ENCODE measurements around the gene NUDT8.
"Not testable (repeated sequence)": the region's sequence is repeated elsewhere in the genome, so short reads cannot be mapped to it uniquely, and the experiment has no call there.

NUDT8 gene

DNA sequence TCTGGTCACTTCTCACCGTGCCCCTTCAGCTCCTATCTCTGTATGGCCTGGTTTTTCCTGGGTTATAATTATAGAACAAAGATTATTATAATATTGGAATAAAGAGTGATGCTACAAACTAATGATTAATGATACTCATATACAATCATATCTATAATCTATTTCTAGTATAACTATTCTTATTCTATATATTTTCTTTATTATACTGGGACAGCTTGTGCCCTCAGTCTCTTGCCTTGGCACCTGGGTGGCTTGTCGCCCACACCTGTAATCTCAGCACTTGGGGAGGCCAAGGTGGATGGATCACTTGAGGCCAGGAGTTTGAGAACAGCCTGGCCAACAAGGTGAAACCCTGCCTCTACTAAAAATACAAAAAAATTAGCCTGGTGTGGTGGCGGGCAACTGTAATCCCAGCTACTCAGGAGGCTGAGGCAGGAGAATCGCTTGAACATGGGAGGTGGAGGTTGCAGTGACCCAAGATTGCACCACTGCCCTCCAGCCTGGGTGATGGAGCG is 30.0 kb upstream of the NUDT8 start:
- DNase-seq (ENCODE audit: low spot score), result not testable (repeated sequence)

DNA sequence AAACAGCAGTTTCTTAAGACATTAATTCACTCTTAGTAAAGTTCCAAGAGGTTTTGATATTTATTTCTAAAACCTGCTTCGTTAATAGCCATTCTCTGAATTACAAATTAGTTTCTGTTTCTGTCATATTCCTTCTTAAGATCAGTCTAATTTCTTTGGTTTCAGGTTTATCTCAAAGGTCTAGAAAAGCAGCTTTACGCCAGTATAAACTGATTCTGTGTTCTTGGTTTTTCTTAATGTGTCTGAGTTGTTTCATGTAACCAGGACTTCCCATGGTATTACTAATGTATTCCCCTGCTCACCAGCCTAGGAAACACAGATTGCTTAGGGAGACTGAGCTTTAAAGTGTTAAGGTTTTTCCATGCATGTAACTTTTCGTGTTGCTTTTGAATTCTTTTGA is 27.6 kb upstream of the NUDT8 start:
- DNase-seq (ENCODE audit: low spot score), result no peak

DNA sequence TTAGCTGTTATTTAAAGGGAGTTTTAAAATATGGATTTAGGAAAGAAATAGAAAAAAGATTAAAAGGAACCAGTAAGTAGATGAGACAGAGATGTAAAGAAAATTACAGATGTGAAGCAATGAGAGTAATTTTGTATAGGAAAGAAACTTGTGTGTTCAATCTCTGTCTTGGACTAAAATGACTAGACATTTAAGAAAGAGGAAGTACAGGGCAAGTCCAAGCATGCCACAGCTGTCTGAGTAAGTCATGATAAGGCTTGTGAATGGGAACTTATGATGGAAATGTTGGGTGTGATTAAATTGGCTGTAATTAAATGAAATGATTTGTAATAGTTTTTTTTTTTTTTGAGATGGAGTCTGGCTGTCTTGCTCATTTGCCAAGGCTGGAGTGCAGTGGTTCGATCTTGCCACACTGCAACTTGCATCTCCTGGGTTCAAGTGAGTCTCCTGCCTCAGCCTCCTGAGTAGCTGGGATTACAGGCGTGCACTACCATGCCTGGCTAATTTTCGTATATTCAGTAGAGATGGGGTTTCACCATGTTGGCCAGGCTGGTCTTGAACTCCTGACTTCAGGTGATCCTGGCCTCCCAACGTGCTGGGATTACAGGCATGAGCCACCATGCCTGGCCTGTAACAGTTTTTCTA is 26.7 kb upstream of the NUDT8 start:
- DNase-seq (ENCODE audit: low spot score), result no peak

DNA sequence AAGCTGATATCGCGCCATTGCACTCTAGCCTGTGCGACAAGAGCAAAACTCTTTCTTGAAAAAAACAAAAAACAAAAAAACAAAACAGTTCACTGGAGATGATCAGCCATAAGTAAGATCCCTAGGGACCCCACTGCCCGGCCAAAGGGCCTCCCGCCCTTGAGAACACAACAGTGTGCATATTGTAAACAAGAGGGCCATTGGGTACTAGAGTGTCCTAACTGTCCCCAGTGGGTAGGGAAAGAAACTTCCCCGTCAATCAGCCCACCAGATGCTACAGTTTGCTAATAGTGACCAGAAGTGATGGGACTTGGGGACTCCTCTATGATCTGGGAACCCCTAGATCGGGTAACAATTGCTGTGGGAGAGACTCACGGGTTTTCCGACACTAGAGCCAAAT is 24.5 kb upstream of the NUDT8 start:
- no peak for DNase-seq (ENCODE audit: low spot score)

DNA sequence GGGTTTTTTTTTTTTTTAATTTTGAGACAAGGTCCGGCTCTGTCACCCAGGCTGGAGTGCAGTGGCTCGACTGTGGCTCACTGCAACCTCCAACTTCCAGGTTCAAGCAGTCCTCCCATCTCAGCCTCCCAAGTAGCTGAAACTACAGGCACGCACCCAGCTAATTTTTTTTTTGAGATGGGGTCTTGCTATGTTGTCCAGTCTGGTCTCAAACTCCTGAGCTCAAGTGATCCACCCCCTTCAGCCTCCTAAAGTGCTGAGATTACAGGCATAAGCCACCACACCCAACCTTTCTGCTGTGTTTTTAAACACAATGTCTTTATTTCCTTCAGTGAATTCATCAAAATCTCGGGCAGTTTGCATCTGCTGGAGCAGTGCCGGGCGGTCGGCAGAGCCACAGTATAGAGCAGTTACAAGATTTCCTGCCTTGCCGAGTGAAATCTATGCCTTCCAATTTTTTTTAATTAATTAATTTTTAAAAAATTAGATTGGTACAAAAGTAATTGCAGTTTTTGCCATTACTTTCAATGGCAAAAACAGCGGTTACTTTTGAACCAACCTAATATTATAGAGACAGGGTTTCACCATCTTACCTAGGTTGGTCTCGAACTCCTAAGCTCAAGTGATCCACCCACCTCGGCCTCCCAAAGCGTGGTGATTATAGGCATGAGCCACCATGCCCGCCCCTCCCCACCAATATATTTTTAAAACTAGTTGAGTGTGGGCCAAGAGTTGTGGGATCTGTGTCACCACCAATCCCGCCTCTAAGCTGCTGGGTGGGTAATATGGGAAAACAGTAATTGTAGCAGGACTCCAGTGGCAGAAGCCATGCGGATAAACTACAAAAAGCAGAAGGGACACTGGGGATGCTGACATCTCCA is 23.5 kb upstream of the NUDT8 start:
- no peak for DNase-seq (ENCODE audit: low spot score)

DNA sequence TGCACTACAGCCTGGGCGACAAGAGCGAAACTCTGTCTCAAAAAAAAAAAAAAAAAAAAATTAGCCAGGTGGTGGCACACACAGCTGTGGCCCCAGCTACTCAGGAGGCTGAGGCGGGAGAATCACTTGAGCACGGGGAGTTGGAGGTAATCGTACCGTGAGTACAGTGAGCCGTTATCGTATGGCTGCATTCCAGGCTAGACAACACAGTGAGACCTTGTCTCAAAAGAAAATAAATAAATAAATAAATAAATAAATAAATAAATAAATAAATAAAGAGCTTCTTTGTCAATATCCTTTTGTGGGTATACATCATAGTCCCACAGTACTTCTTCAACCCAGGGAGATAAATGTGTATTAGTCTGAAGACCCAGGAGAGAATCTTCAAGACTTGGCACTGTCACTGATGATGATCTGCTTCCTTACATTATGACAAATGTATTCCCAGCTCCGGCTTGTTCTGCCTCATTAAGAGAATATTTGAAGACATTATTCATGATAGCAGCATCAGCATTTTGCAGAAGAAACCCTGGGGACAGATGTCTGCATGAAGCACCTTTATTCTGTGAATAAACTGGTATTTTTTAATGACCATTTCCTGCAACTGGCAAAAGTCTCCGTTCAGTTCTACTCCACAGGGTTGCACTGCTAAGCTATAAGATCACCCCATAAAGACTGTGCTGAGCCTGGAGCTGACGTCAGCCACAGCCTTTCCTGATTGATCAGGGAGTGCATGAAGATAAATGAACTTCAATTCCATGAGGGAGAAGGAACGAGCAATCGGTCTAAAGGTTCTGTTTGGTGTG is 22.4 kb upstream of the NUDT8 start:
- DNase-seq (ENCODE audit: low spot score), result no peak

DNA sequence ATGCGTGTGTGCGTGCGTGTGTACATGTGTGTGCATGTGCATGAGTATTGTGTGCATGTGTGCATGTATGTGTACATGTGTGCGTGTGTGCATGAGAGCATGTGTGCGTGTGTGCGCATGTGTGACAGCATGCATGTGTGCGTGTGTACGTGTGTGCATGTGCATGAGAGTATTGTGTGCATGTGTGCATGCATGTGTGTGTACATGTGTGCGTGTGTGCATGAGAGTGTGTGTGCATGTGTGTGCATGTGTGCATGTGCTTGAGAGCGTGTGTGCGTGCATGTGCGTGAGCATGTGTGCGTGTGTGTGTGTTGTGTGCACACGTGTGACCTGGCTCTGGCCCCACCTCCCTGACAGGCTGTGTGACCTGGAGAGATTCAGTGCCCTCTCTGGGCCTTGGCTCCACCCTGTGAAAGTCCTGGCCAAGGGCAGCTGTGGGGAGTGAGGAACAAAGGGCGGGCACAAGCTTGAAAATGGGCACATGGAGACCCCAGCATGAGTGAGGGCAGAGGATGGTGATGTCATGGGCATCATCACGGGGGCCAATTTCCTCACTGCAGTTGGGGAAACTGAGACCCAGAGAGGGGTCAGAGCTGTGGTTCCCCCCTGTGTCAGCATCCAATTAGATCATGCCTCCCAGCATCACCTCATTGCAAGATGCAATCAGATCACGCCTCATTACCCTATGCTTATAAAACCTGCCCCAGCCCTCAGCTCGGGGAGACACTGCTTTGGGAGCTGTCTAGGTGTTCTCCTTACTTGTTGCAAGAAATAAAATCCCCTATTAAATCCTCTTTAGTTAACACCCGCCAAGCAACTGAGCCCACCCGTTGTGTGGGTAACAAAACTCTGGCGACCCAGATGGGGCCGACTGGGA is 20.1 kb upstream of the NUDT8 start:
- no peak for DNase-seq (ENCODE audit: low spot score)

DNA sequence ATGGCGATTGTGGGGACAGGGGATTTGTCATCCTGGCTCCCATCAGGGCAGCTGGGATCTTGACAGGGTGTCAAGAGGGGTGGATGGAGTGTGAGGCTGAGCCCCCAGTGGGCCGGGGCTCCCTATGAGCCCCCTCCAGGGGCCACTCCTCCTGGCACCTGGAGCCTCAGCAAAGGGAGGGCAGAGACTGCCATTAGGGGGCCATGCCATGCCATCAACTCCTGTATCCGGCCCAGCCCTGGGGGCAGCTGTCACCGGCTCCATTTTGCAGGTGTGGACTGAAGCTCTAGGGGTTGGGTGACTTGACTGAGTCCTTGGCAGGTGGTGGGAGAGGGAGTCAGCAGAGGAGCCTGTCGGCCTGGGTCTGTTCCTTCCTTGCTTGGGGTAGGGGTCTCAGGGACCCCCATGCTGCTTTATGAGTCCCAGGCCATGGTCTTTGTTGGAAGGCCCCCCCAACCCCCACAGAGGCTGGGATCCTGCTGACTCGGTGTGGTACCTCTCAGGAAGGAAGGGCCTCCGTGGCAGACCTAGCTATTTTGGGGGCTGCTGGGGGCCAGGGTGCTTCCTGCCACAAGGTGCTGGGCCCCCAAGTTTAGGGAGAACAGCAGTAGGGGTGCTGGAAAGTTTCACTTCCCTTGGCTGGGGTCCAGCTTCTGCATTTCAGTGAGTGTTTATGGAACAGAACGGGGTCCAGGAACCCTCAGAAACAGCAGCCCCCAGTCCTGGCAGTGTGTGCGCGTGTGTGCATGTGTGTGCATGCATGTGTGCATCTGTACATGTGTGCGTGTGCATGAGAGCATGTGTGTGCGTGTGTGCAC is 19.3 kb upstream of the NUDT8 start:
- DNase-seq (ENCODE audit: low spot score), result no peak

DNA sequence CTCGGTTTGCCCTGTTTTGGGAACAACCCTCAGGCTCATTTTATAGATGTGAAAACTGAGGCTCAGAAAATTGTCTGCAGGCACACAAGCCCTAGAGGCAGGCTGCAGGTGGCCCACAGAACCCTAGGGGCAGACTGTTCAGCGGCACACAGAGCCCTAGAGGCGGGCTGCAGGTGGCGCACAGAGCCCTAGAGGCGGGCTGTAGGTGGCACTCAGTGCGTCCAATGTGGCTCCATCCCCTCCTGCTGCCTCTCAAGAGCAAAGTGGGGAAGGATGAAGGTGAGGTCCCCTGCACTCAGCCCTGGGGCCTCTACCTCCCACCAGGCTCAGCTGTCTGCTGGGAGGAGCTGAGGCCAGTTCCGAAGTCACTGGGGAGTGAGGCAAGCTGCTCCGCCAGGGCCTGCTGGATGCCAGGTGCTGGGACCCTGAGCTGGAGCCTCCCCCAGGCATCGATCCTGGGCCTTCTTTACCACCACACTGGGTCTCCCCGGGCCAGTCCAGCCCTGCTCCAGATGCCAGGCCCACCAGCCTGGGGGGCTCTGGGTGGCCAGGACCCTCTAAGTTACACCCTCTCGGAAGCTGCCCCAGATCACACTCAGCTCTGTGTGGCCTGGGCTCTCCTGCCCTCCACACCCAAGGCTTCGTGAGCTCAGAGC is 18.5 kb upstream of the NUDT8 start:
- DNase-seq (ENCODE audit: low spot score), result no peak

DNA sequence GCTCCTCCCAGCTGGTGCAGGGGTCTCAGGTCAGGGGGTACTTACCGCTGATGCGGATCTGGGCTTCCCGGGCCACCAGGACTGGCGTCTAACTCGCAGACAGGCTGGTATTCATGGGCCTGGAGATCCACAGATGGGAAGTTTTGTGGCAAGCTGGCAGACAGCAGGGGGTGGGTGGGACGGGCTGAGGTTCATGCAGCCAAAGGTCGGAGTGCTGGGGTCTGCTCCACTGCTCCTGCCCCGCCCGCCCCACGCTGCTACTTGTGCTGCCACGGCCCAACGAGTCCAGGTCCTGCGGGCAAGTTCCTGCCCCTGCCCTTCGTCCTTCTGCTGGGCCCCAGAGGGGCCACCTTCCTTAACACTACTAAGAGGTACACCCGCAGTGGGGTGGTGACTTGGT is 17.7 kb upstream of the NUDT8 start:
- no peak for DNase-seq (ENCODE audit: low spot score)

DNA sequence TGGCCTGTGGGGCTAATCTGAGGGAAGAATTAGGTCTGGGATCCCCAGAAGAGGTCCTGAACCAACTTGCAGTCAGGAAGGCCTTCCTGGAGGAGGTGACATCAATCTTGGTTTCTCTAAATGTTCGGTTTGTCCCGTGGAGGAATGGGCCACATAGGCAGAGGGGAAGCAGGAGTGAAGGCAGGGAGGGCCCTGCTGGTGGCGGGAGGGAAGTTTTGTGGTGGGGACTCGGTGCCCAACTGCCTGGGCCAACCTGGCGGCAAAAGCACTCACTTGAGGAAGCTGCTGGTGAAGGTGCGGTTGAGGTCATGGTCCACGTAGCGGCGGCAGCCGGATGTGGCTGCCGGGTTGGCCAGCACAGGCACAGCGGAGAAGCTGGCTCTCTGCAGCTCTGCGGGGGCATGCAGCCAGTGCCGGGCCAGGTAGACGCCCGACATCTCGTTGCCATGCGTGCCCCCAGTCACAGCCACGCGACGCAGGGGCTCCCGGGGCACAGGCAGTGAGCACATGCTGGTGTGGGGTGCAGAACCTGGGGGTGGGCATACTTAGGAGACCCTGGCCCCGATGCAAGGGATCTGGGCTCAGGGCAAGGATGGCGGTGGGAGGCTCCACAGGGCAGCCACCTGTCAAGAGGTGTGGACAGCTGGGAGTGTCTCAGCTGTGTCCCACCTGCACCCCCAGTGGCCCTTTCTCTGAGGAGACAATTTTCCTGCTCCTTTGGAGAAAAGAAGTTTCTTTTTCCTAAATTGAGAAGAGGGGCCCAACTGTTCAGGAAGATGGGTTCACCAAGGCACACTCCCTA is 17.0 kb upstream of the NUDT8 start:
- DNase-seq (ENCODE audit: low spot score), result no peak

DNA sequence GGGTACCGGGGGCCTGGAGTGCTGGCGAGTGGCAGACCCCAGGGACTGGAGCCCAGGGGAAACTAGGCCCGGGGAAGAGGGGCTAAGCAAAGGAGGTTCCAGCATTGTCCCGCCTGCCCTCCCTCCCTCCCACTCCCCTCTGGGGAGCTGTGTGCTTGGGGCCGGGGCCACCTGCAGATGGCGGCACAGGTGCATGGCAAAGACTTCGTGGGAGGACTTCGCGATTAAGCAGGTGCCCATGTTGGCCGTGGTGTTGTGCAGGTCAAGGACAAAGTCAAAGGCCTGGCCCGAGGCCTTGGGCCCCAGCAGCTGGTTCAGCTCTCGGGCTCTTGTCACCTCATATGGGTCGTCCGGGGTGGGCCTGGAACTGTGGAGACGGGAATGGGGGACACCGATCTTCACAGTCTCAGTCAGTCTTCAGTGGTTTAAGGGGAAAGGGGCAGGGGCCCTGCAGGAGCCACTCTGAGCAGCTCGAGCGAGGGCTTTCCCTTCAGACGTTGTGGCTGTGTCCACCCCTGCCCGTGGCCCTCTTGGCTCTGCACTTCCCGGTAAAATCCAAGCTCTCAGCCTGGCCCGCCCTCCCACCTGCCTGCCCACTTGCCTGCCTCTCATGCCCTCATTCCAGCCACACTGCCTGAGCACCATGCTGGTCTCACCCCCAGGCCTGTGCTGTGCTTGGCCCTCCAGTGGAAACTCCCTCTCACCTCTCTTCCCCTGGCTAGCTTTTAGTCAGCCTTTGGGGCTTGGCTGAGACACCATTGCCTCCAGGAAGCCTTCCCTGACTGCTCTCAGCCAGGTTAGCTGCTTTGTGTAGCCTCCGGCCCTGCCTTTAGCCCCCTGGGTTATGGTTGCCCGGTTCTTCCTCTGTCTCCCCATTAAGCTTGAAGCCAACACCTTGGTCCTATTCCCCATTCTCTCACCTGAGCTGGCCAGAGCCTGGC is 16.1 kb upstream of the NUDT8 start:
- no peak for DNase-seq (ENCODE audit: low spot score)

DNA sequence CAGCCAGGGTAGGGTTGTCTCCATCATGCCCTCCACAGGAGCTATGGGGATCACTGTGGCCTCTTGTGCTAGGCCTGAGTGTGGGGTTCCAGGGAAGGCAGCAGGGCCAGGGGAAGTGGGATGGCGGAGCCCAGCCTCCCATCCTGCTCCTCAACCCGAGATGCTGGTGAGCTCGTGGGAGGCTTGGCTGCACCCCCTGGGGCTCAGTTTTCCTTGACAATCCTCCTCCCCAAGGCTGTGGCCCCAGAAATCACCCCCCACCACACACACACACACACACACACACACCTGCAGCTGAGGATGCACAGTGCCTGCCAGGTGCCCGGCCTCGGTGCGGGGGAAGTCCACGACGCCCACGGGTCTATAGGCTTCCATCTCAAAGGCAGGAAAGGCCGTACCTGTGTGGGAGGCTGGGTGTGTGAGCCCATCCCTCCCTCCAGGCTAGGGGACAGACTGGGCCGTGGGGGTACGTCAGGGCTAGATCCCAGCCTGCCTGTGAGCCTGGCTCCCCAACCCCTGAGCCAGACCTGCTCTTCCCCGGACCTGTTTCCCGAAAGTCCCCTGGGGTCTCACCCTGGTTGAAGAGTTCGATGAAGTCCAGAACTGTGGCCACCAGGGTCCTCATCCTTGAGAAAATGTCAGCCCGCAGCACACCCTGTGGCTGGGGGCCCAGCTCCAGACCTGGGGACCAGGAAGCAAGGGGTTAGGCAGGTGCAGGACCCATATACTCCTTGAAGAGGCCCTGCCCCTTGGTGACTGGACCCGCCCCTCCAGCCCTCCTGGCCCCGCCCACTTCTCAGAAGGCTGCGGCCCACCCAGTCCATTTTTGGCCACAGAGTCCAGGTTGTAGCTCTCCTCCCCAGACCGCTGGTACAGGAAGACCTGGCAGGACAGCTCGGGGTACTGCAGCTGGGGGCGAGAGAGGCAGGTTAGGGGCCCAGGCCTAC is 15.0 kb upstream of the NUDT8 start:
- no peak for DNase-seq (ENCODE audit: low spot score)

DNA sequence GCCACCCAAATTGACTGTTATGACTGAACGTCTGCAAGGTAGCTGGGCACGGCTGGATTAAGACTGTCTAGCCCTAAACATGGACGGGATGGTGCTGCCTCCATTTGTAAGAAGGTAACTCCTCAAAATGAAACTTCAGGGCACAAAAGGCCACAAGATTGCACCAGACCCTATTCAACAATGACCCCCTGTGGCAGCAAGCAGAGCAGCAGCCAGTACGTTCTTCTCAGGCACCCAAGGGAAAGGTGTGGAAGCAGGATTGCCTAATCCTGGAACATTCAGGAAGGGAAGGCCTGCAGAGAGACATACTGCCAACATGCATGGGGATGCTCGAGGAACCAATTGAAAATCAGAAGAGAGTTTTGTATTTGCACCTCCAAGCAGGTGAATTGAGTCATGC is 14.3 kb upstream of the NUDT8 start:
- no peak for DNase-seq (ENCODE audit: low spot score)

DNA sequence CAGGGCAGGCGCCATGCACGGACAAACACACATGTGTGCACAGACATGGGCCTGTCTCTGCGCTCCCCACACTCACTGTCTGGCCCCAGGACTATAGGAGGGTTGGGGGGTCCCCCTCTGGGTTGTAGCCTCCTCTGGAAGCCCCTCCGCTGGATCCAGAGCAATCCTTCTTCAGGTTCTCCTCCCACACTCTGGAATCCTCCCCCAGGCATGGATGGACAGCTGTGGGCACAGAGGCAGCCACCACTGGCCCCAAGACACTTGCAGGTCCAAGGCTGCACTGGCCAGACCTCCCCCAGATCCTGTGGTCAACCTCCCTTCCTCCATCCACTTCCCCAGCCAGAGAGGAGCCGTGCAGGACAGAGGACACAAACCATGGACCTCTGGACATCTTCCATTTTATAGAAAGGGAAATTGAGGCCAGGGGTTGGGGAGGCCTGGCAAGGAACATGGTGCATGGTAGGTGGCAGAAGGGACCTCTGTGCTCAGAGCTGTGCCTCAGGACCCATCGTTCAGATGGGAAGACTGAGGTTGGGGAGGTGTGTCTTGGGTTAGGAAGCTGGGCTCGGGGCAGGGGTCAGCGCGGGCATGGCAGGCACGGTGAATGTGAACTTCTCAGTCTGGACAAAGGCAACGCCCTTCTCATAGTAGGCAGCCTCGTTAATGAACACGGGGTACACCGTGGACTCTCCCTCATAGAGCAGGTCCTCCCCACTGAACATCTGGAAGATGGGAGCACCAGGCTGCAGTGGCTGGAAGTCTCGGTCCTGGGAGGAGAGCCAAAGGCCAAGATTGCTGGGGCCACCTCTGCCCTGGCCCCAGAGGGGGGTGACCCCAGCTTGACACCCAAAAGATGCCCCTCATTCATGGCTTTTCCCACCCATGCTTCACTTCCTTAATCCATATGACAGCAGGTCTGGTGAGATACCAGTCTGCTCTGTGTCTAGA is 12.7 kb upstream of the NUDT8 start:
- no peak for DNase-seq (ENCODE audit: low spot score)
